Neuron (in vitro differentiated cells): ENCODE results near the gene SDF2.
A peak's percentile ranks its signal among the peaks of the same experiment; 100 is the strongest.

Experiments
- H2AFZ ChIP-seq: one replicate; pipeline ENCODE4 v1.6.1; 2013; ENCODE audit warnings: low read depth, mild to moderate bottlenecking, inconsistent platforms, low read length, moderate library complexity
- H3K27me3 ChIP-seq: one replicate; pipeline ENCODE4 v1.6.1; 2013; ENCODE audit warnings: low read length; ENCODE audit not compliant: insufficient read depth
- H3K36me3 ChIP-seq: one replicate; pipeline ENCODE4 v1.6.1; 2013; ENCODE audit warnings: low read length; ENCODE audit not compliant: insufficient read depth
- H3K4me1 ChIP-seq: one replicate; pipeline ENCODE4 v1.6.1; 2013; ENCODE audit warnings: low read length; ENCODE audit not compliant: insufficient read depth
- H3K4me3 ChIP-seq: 2 replicates; pipeline ENCODE4 v1.5.1; 2013; ENCODE audit warnings: mild to moderate bottlenecking, low read length, moderate library complexity
- H3K9me3 ChIP-seq: one replicate; pipeline ENCODE4 v1.6.1; 2013; ENCODE audit warnings: low read length

The SDF2 gene

GRCh38 chr17:28643983-28644786, 17.5 kb downstream of the SDF2 start:
- H2AFZ ChIP-seq: no peak overlapping the region
- H3K9me3 ChIP-seq: no peaks in the 10 kb centered on the region
- H3K4me1 ChIP-seq: peaks cover 15% of the 10 kb centered on the region
- H3K4me3 ChIP-seq: peak overlapping the region; percentile 95
- H3K36me3 ChIP-seq: peaks cover 52% of the 10 kb centered on the region
- H3K27me3 ChIP-seq: no peaks in the 10 kb centered on the region

- Histone ChIP-seq H3K36me3 (peaks cover 68% of the 10 kb centered on the region), H3K9me3 (no peaks in the 10 kb centered on the region), H3K4me1 (peaks cover 14% of the 10 kb centered on the region), H3K4me3 (no peak overlapping the region), H3K27me3 (no peaks in the 10 kb centered on the region), H2AFZ (no peak overlapping the region)
Observed at GRCh38 chr17:28641579-28641978, 20.1 kb downstream of the SDF2 start.

- Histone ChIP-seq H3K4me1 (no peaks in the 10 kb centered on the region), H3K36me3 (peaks cover 94% of the 10 kb centered on the region), H3K9me3 (no peaks in the 10 kb centered on the region), H3K27me3 (no peaks in the 10 kb centered on the region), H2AFZ (no peak overlapping the region), H3K4me3 (no peak overlapping the region)
Observed at GRCh38 chr17:28635506-28635905, 26.2 kb downstream of the SDF2 start.

GRCh38 chr17:28634206-28634865, 27.4 kb downstream of the SDF2 start:
- Histone ChIP-seq H3K4me3 (no peak overlapping the region), H3K36me3 (peaks cover 97% of the 10 kb centered on the region), H3K4me1 (no peaks in the 10 kb centered on the region), H3K27me3 (no peaks in the 10 kb centered on the region), H3K9me3 (no peaks in the 10 kb centered on the region), H2AFZ (no peak overlapping the region)

GRCh38 chr17:28626818-28627217, 34.9 kb downstream of the SDF2 start:
- Histone ChIP-seq H3K27me3 (no peaks in the 10 kb centered on the region), H3K36me3 (peaks cover 83% of the 10 kb centered on the region), H3K4me3 (no peak overlapping the region), H2AFZ (no peak overlapping the region), H3K9me3 (no peaks in the 10 kb centered on the region), H3K4me1 (no peaks in the 10 kb centered on the region)

GRCh38 chr17:28624148-28624547, 37.6 kb downstream of the SDF2 start:
- Histone ChIP-seq H2AFZ (no peak overlapping the region), H3K27me3 (no peaks in the 10 kb centered on the region), H3K4me3 (no peak overlapping the region), H3K4me1 (no peaks in the 10 kb centered on the region), H3K9me3 (no peaks in the 10 kb centered on the region), H3K36me3 (peaks cover 86% of the 10 kb centered on the region)

- H3K27me3 ChIP-seq: no peaks in the 10 kb centered on the region
Observed at GRCh38 chr17:28623696-28624095, 38.0 kb downstream of the SDF2 start.

GRCh38 chr17:28622186-28622585, 39.5 kb downstream of the SDF2 start:
- H3K4me3 ChIP-seq: no peak overlapping the region
- no peaks in the 10 kb centered on the region for H3K9me3 ChIP-seq
- H2AFZ ChIP-seq: no peak overlapping the region
- H3K36me3 ChIP-seq: peaks cover 92% of the 10 kb centered on the region
- no peaks in the 10 kb centered on the region for H3K27me3 ChIP-seq
- H3K4me1 ChIP-seq: no peaks in the 10 kb centered on the region

More at GRCh38 chr17:28623696-28624095, 38.0 kb downstream of the SDF2 start:
- Histone ChIP-seq H3K36me3 (peaks cover 88% of the 10 kb centered on the region), H3K4me1 (no peaks in the 10 kb centered on the region), H3K4me3 (no peak overlapping the region), H2AFZ (no peak overlapping the region), H3K9me3 (no peaks in the 10 kb centered on the region)

- Histone ChIP-seq H3K27me3 (no peaks in the 10 kb centered on the region), H2AFZ (no peak overlapping the region), H3K4me1 (no peaks in the 10 kb centered on the region), H3K9me3 (no peaks in the 10 kb centered on the region), H3K36me3 (peaks cover 96% of the 10 kb centered on the region), H3K4me3 (no peak overlapping the region)
Observed at GRCh38 chr17:28620010-28620409, 41.7 kb downstream of the SDF2 start.

GRCh38 chr17:28618464-28618863, 43.2 kb downstream of the SDF2 start:
- Histone ChIP-seq H3K27me3 (no peaks in the 10 kb centered on the region), H3K4me3 (no peak overlapping the region), H3K4me1 (no peaks in the 10 kb centered on the region), H3K36me3 (peaks cover 96% of the 10 kb centered on the region), H3K9me3 (no peaks in the 10 kb centered on the region), H2AFZ (no peak overlapping the region)

- Histone ChIP-seq H3K36me3 (peaks cover 95% of the 10 kb centered on the region), H3K4me3 (no peak overlapping the region), H3K4me1 (no peaks in the 10 kb centered on the region), H2AFZ (no peak overlapping the region), H3K9me3 (no peaks in the 10 kb centered on the region), H3K27me3 (no peaks in the 10 kb centered on the region)
Observed at GRCh38 chr17:28616281-28616680, 45.4 kb downstream of the SDF2 start.

GRCh38 chr17:28615260-28615940, 46.3 kb downstream of the SDF2 start:
- Histone ChIP-seq H3K4me3 (no peak overlapping the region), H3K27me3 (no peaks in the 10 kb centered on the region), H3K36me3 (peaks cover 95% of the 10 kb centered on the region), H3K4me1 (no peaks in the 10 kb centered on the region), H2AFZ (no peak overlapping the region), H3K9me3 (no peaks in the 10 kb centered on the region)

GRCh38 chr17:28613931-28614381, 47.8 kb downstream of the SDF2 start, which contains the start of gene RSKR:
Gene RSKR (minus strand): TSS chr17:28614185. CDS start chr17:28614161, 24 bp downstream.
- Histone ChIP-seq H3K4me1 (no peaks in the 10 kb centered on the region), H3K27me3 (no peaks in the 10 kb centered on the region), H3K36me3 (peaks cover 90% of the 10 kb centered on the region), H3K4me3 (no peak within 1 kb of the TSS), H3K9me3 (no peaks in the 10 kb centered on the region), H2AFZ (no peak within 1 kb of the TSS)
